Karpas-422 (cell line): ENCODE measurements around the gene BORA. TPM values are rescaled to one million over a fixed set of nuclear protein-coding genes. Genes with fewer than 3 reads are reported as not detected.

ENCODE experiments used
- DNase-seq: peaks from one replicate; pipeline ENCODE4 v3.0.0-alpha.2; 2015
- H2AFZ ChIP-seq: fragments of 200-600 bp; sonication (generic); 2 replicates; pipeline ENCODE4 v1.6.1; 2014; ENCODE audit warnings: antibody characterized with exemption, low read length, mixed read lengths
- H3K27ac ChIP-seq: fragments of 200-600 bp; sonication (generic); 2 replicates; pipeline ENCODE4 v1.5.1; 2014; ENCODE audit warnings: mild to moderate bottlenecking, low read length, moderate library complexity
- H3K27me3 ChIP-seq: fragments of 200-600 bp; sonication (generic); 2 replicates; pipeline ENCODE4 v1.6.1; 2014; ENCODE audit warnings: low read length, mixed read lengths
- H3K36me3 ChIP-seq: fragments of 200-600 bp; sonication (generic); 2 replicates; pipeline ENCODE4 v1.6.1; 2014; ENCODE audit warnings: low read length, mixed read lengths; ENCODE audit not compliant: insufficient read depth
- H3K4me1 ChIP-seq: fragments of 200-600 bp; sonication (generic); 2 replicates; pipeline ENCODE4 v1.6.1; 2014; ENCODE audit warnings: mild to moderate bottlenecking, low read length, mixed read lengths
- H3K4me2 ChIP-seq: fragments of 200-600 bp; sonication (generic); 2 replicates; pipeline ENCODE4 v1.6.1; 2014; ENCODE audit warnings: low read length, low read depth, mild to moderate bottlenecking; ENCODE audit not compliant: poor library complexity, severe bottlenecking
- H3K4me3 ChIP-seq: fragments of 200-600 bp; sonication (generic); 2 replicates; pipeline ENCODE4 v1.5.1; 2014; ENCODE audit warnings: mild to moderate bottlenecking, antibody characterized with exemption, low read length, mixed read lengths
- H3K79me2 ChIP-seq: fragments of 200-600 bp; sonication (generic); 2 replicates; pipeline ENCODE4 v1.6.1; 2014; ENCODE audit warnings: mild to moderate bottlenecking, low read length, mixed read lengths
- H3K9ac ChIP-seq: fragments of 200-600 bp; sonication (generic); 2 replicates; pipeline ENCODE4 v1.6.0; 2014; ENCODE audit warnings: low read length
- H3K9me2 ChIP-seq: fragments of 200-600 bp; sonication (generic), shearing (Covaris generic); replicated peaks from 2 replicates; pipeline ENCODE4 v1.6.0; 2014; ENCODE audit warnings: mild to moderate bottlenecking, low read length, moderate library complexity; ENCODE audit not compliant: insufficient read depth
- H3K9me3 ChIP-seq: fragments of 300-700, 200-600 bp; sonication (generic); 2 replicates; pipeline ENCODE4 v1.6.1; 2014; ENCODE audit warnings: low read length, mixed read lengths
- H4K20me1 ChIP-seq: fragments of 200-600 bp; sonication (generic); 2 replicates; pipeline ENCODE4 v1.6.1; 2014; ENCODE audit warnings: mild to moderate bottlenecking, antibody characterized with exemption, low read length, low read depth; ENCODE audit not compliant: insufficient read depth
- total RNA-seq: library from RNA; depleted of rRNA; stranded (reverse); fragments of >200 nt; shearing (Covaris generic); gene quantifications from 2 replicates; pipeline ENCODE4 v1.2.3, GENCODE V29; 2014; ENCODE audit warnings: low replicate concordance

Gene BORA
- total RNA-seq, 1 experiment from 2014 or later: 42.3 TPM

GRCh38 chr13:72740015-72740414 lies 12.3 kb downstream of the BORA start:
- Histone ChIP-seq H3K4me1 (no peaks in the 10 kb centered on the region), H3K36me3 (peaks cover 77% of the 10 kb centered on the region; the same call in 1 of the 2 replicates), H3K9me3 (no peaks in the 10 kb centered on the region), H3K27ac (no peak overlapping the region), H3K79me2 (peaks cover 82% of the 10 kb centered on the region), H3K9me2 (no peaks in the 10 kb centered on the region), H3K4me2 (no peak overlapping the region), H3K27me3 (no peaks in the 10 kb centered on the region), H2AFZ (no peak overlapping the region), H3K4me3 (no peak overlapping the region), H4K20me1 (0 out of 2 replicates have a peak, but pooled peaks cover 2% of the 10 kb centered on the region), H3K9ac (no peak overlapping the region)
- DNase-seq: no peak

DNA sequence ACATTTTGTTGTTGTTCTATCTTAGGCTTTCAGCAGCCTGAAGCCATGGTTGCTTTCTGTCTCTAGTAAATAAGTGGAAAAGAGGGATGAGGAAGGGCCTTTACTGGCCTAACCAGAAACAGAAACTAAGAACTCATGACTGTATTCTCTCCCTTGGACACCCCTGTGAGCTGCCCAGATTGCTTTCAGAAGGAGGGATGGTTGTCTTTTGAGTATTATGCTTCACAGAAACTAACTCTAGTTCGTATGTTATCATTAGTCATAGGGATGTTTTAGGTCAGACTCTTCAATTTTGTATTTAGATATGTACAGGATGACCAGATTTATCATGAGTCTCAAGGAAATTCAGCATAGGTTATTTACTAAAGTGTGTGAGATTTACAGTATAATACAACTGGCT lies 17.5 kb downstream of the BORA start:
- DNase-seq: no peak
- Histone ChIP-seq H3K27me3 (no peaks in the 10 kb centered on the region), H4K20me1 (0 out of 2 replicates have a peak, but pooled peaks cover 2% of the 10 kb centered on the region), H3K9ac (no peak overlapping the region), H3K27ac (no peak overlapping the region), H2AFZ (no peak overlapping the region), H3K9me2 (no peaks in the 10 kb centered on the region), H3K9me3 (no peaks in the 10 kb centered on the region), H3K4me3 (no peak overlapping the region), H3K4me1 (no peaks in the 10 kb centered on the region), H3K36me3 (peaks cover 73% of the 10 kb centered on the region), H3K4me2 (no peak overlapping the region), H3K79me2 (peaks cover 82% of the 10 kb centered on the region)

GRCh38 chr13:72751220-72751619 lies 23.5 kb downstream of the BORA start:
- no peak overlapping the region for H2AFZ ChIP-seq
- no peak overlapping the region for H3K4me3 ChIP-seq
- H3K9ac ChIP-seq: no peak overlapping the region
- no peak overlapping the region for H3K4me2 ChIP-seq
- H3K9me2 ChIP-seq: no peaks in the 10 kb centered on the region
- H3K4me1 ChIP-seq: no peaks in the 10 kb centered on the region
- no peaks in the 10 kb centered on the region for H4K20me1 ChIP-seq
- peaks cover 71% of the 10 kb centered on the region for H3K79me2 ChIP-seq
- H3K27me3 ChIP-seq: no peaks in the 10 kb centered on the region
- H3K36me3 ChIP-seq: peaks cover 85% of the 10 kb centered on the region
- DNase-seq: no peak
- H3K9me3 ChIP-seq: no peaks in the 10 kb centered on the region
- H3K27ac ChIP-seq: no peak overlapping the region

- H2AFZ ChIP-seq: no peak overlapping the region
- no peaks in the 10 kb centered on the region for H3K27me3 ChIP-seq
- H3K9me3 ChIP-seq: no peaks in the 10 kb centered on the region
- peaks cover 54% of the 10 kb centered on the region for H3K79me2 ChIP-seq
- H4K20me1 ChIP-seq: no peaks in the 10 kb centered on the region
- H3K27ac ChIP-seq: no peak overlapping the region
- H3K9me2 ChIP-seq: no peaks in the 10 kb centered on the region
- H3K4me1 ChIP-seq: no peaks in the 10 kb centered on the region
- no peak overlapping the region for H3K4me3 ChIP-seq
- no peak overlapping the region for H3K4me2 ChIP-seq
- peaks cover 78% of the 10 kb centered on the region for H3K36me3 ChIP-seq
- no peak for DNase-seq
- no peak overlapping the region for H3K9ac ChIP-seq
These were observed 26.4 kb downstream of the BORA start for GRCh38 chr13:72754111-72754510.

- H3K36me3 ChIP-seq: peaks cover 74% of the 10 kb centered on the region
- H3K79me2 ChIP-seq: peaks cover 22% of the 10 kb centered on the region
- H4K20me1 ChIP-seq: no peaks in the 10 kb centered on the region
- H3K9ac ChIP-seq: no peak overlapping the region
- peaks cover 12% of the 10 kb centered on the region for H3K4me1 ChIP-seq
- H3K4me3 ChIP-seq: no peak overlapping the region
- no peak for DNase-seq
- H3K9me2 ChIP-seq: no peaks in the 10 kb centered on the region
- H3K4me2 ChIP-seq: no peak overlapping the region
- H3K27me3 ChIP-seq: no peaks in the 10 kb centered on the region
- H3K27ac ChIP-seq: no peak overlapping the region
- no peak overlapping the region for H2AFZ ChIP-seq
- H3K9me3 ChIP-seq: no peaks in the 10 kb centered on the region
These were observed 30.2 kb downstream of the BORA start for GRCh38 chr13:72757792-72758535.

DNA sequence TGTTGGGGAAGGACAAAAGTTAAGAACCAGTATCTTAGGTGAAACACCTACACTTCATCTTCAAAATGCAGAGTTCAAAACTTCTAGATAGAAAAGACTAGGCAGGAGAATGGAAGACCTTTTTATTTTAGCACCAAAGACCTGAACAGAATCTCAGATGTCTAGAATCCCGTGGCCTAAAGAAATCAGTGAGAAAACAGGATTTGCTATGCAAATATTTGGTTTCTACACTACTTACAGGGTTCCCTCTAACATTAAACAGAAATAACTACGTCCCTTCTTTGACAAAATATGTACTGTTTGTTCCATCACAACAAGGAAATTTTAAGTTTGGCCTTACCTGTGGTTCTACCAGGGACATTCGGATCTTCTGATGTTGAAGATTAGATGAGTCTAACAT lies 32.5 kb downstream of the BORA start:
- no peak overlapping the region for H3K4me3 ChIP-seq
- peaks cover 18% of the 10 kb centered on the region for H3K79me2 ChIP-seq
- H3K9me2 ChIP-seq: no peaks in the 10 kb centered on the region
- peaks cover 12% of the 10 kb centered on the region for H3K4me1 ChIP-seq
- H3K4me2 ChIP-seq: no peak overlapping the region
- no peaks in the 10 kb centered on the region for H4K20me1 ChIP-seq
- no peak overlapping the region for H2AFZ ChIP-seq
- H3K9me3 ChIP-seq: no peaks in the 10 kb centered on the region
- H3K27ac ChIP-seq: 0 out of 2 replicates have a peak overlapping the region, but pooled peaks have one; percentile 19
- no peak overlapping the region for H3K9ac ChIP-seq
- H3K36me3 ChIP-seq: peaks cover 75% of the 10 kb centered on the region
- DNase-seq: no peak
- H3K27me3 ChIP-seq: no peaks in the 10 kb centered on the region

DNA sequence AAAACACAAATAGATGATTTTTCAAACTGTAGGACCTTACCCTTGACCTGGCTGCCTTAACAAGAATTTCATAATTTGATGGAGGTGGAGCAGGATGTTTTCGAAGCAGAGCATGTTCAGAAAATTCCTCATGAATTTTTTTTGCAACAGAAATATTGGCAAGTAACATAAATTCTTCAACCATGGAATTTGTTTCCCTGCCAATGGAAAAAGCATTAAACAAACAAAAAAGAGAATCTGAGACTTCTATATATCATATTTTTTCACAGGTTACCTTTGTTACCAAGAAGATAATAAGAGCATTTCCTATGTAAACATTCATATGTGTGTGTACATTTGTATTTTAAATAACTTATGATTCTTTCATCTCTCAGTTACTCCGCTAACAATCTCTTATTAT lies 35.7 kb downstream of the BORA start:
- peaks cover 12% of the 10 kb centered on the region for H3K4me1 ChIP-seq
- H4K20me1 ChIP-seq: no peaks in the 10 kb centered on the region
- no peaks in the 10 kb centered on the region for H3K9me2 ChIP-seq
- no peaks in the 10 kb centered on the region for H3K9me3 ChIP-seq
- no peak for DNase-seq
- no peak overlapping the region for H2AFZ ChIP-seq
- H3K27me3 ChIP-seq: no peaks in the 10 kb centered on the region
- H3K4me2 ChIP-seq: no peak overlapping the region
- H3K4me3 ChIP-seq: no peak overlapping the region
- no peak overlapping the region for H3K27ac ChIP-seq
- H3K9ac ChIP-seq: no peak overlapping the region
- peaks cover 85% of the 10 kb centered on the region for H3K36me3 ChIP-seq
- H3K79me2 ChIP-seq: peaks cover 14% of the 10 kb centered on the region

- Histone ChIP-seq H3K4me2 (no peak overlapping the region), H3K4me3 (no peak overlapping the region), H4K20me1 (no peaks in the 10 kb centered on the region), H3K79me2 (peaks cover 39% of the 10 kb centered on the region), H3K9me2 (no peaks in the 10 kb centered on the region), H3K36me3 (peaks cover 87% of the 10 kb centered on the region), H3K9me3 (no peaks in the 10 kb centered on the region), H3K4me1 (peaks cover under 1% of the 10 kb centered on the region; the same call in 1 of the 2 replicates), H3K27me3 (no peaks in the 10 kb centered on the region), H3K9ac (no peak overlapping the region), H2AFZ (no peak overlapping the region), H3K27ac (no peak overlapping the region)
- no peak for DNase-seq
These were observed 46.3 kb downstream of the BORA start for GRCh38 chr13:72774019-72774418.
